ENCODE measurements around the gene C6orf141.

- TF ChIP-seq CTCF (IDR thresholded peaks at IDR 0.05) (no peak), EZH2 (IDR thresholded peaks at IDR 0.05; ENCODE audit: borderline replicate concordance, insufficient read depth, low read depth, low read length, poor library complexity, severe bottlenecking) (no peak)
Observed at GRCh38 chr6:49563006-49563886, 12.8 kb downstream of the C6orf141 start.
